Right kidney (tissue), 9 donors: Measurements from ENCODE around the gene GC.
"Not testable (repeated sequence)": the region's sequence is repeated elsewhere in the genome, so short reads cannot be mapped to it uniquely, and the experiment has no call there.

ENCODE experiments used
- DNase-seq: peaks from one replicate; pipeline ENCODE4 v3.0.0-alpha.2; 2016
- long read RNA-seq, 8 donors: transcript quantifications; one replicate each; lab custom pipeline, GENCODE V29; 2026

The GC gene
- long read RNA-seq, donor 1, result 0 reads
- long read RNA-seq, donor 2, result 0 reads
- long read RNA-seq, donor 3, result 0 reads
- long read RNA-seq, donor 4, result 0 reads
- long read RNA-seq, donor 5, result 0 reads
- long read RNA-seq, donor 6, result 0 reads
- long read RNA-seq, donor 7, result 0 reads
- long read RNA-seq, donor 8, result 0 reads

DNA sequence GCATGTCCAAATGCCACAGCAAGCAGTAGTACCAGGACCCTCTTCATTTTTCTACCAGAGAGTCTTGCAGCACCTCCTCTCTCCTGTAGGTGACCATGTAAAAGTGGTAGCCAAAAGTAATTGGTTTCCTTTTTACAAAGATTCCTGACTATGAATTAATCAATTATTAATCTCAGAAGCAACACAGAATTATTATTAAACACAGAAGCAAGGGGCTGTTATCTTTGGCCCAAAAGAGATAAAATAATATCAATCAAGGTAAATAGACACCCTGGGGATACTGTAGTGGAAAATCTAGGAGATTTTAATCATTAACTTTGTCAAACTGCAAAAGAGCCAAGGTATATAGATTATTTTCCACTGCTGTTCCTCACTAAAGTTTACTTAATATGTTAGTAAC is at the start of gene GC:
TSS of gene GC (minus strand) at position 108 of the 400 bp plus-strand sequence. CDS start at position 47, 61 bp downstream.
- no peak for DNase-seq

- peak; percentile 8 for DNase-seq
Measured at GRCh38 chr4:71833232-71833900, 49.5 kb upstream of the GC start.

DNA sequence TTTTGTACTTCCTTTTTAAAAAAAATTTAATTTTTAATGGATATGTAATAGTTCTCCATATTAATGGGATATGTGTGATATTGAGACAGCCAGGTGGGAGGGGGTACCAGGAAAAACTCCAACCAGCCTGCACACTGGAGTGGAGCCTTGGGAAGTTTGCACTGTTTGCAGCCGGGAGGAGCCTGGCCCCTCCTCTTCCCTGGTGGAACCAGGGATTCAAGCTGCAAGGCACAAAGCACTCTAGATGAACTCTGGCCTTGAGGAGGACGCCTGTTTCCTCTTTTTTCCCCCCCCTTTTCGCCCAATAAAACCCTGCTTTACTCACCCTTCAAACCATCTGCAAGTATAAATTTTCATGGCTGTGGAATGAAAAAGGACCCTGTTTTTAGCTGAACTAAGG is 48.2 kb upstream of the GC start:
- DNase-seq, result no peak

DNA sequence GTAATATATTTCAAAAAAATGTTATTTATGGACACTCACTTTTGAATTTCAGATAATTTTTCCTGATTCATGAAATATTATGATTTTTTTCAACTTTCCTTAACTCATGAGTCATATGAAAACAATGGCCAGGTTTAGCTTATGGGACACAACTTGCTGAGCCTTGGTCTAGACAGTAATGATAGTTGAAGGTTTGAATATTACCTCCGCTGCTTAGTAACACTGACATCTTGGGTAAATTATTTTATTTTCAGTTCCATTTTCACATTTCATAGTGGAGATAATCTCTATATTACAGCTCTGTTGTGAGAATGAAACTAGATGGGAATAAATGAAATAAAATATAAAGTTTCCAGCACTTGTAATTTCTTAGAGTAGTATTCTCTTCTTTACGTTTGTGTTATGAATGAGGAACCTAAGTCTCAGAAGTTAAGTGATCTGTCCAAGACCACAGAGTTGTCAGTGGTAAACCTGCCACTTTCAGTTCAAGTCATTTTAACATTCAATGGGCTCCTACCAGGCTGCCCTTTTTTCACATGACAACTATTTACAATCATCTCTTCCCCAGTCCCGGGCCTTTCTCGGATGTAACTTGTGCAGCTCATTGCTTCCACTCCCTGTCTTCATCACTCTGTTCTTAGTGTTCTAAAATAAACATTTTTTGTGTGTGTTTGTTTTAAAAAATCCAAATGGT is 46.8 kb upstream of the GC start:
- no peak for DNase-seq

DNA sequence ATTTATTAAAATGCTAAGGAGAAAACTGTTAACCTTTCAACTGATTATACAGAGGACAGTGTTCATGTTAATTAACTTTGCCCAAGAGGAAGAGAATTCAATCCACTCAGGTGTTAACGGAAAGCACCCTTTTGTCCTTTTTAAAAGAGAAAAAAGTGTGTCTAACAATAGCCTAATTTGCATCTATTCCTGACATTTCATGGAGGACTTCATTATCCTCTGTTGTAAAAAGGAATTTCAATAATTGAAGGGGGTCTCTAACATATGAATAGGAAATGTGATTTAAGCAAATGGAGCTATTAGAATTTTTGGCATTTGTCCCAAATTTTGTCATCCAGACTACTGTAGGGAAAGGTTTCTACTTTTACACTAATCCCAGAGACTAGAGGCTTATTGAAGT is 44.6 kb upstream of the GC start:
- DNase-seq, result no peak

- no peak for DNase-seq
Measured at GRCh38 chr4:71827826-71828225, 43.9 kb upstream of the GC start.

DNA sequence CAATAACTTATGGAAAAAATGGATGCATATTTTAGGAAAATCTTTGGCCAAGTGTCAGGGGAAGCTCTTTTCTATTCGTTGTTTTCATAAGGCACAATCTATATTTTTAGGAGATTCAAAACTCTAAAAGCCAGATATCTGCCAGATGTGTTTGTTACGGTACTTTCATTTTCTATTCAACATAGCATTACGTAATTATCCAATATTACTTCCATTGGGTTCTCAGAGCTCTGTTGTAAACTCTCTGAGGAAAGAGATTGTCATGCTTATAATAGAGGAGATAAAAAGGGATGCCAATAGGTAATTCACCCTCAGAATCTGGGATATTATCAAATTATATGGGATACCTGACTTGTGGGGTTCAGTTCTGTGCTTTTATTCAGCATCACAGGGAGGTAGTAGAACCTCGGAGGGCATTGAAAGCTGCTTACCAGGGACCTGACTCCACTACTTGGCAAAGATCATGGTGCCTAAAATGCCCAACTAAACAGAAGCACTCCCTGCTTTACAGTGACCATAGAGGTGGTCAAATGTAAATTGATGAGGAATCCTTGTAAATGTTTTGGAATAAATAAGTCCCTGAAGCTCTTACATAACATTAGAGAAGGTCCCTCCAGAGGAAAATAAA is 32.9 kb upstream of the GC start:
- DNase-seq, result no peak

DNA sequence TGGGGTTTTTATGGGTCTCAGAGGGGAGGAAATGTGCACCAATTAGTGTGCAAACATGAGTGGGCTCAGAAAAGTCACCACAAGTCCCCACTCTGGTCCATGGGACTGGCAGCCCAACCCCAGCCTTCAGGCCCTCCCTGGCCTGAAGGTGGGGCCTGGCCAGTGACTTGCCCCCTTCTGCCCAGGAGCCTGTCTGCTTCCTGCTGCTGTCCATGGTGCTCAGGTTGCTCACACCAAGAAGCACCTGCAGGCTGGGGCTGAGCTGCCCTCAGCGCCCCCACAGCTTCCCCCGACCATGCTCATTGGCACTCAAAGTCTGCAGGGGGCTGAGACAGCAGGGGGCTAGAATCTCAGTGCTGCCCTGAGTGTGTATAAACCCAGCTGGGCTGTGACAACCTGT is 30.6 kb upstream of the GC start:
- DNase-seq, result no peak

GRCh38 chr4:71809805-71810204 is 25.9 kb upstream of the GC start:
- not testable (repeated sequence) for DNase-seq

DNA sequence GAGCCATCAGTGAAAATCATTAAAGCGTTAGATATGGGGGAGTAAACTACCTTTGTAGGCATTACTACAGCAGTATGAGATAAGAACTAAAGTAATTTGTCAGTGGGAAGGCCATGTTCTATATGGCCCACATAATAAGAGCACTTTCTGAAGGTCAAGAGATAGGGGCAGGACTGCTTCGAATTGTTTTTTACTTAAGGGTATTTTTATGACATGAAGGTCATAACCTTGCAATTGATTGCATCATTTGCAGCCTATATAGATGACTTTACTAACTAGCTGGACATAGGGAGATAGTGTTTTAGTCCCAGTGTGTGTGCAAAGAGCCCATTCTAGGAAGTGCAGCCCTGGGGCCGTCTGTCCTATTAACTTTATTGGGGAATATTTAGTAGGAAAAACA is 23.6 kb upstream of the GC start:
- DNase-seq, result no peak

DNA sequence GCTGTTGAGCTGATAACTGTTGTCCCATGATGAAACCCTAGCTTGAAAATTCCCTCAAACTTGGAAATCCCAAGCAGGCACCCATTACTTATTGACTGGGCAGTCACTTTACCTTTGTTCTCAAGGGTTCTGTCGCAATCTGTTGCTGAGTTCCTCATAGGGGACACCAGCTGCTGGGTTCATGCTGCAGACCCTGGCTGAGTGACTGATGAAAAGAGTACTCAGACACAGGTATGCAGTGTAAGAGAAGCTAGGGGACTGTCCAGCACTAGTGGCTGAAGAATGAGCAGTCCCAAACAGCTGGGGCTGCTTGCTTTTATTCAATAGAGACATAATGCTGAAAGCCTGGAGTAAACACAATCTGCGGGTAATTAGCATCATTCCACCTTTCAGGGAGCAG is 21.4 kb upstream of the GC start:
- DNase-seq, result not testable (repeated sequence)

GRCh38 chr4:71804017-71804697 is 20.3 kb upstream of the GC start:
- DNase-seq, result not testable (repeated sequence)

DNA sequence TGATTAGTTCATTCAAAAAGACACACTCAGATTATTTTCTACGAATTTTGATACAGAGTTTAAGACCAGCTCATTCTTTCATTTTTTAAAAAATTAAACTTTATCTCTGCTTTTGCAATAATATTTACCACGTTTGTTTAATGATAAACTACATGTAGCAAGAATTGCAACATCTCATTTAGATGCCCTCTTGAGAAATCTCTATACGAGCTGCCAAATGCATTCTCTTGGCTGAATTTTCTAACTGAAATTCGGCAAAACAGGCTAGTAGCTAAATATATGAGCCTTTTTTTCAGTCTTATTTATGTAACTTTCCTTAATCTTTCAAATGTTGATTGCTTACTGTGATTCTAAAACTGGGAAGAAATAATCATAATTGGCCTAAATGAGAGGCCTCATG is 2.1 kb upstream of the GC start:
- DNase-seq, result no peak

DNA sequence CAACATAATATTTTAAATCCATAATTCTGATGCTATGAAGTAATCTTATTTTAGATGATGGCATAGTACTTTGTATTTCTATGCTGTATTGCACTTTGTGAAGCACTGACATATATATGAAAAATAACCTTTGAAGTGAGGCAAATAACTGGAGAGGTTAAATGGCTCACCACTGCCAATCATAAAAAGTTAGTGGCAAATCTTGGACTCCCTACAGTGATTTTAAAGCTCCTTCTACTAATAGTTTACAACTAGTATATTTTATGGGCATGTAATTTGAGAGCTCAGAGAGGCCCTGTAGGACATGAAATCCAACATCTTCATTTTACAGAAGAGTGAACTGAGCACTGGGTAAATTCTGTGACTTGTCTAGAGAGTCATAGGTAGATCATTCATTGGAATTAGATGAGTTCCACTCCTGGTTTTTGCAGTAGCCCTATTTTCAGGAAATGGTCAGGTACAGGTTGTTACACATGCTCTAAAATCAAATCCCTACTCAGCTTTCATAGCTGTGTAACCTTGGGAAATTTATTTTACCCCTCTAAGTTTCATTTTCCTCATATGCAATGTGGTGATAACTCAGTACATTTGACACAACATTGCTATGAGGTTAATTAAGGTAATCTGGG is 804 bp upstream of the GC start:
- no peak for DNase-seq

DNA sequence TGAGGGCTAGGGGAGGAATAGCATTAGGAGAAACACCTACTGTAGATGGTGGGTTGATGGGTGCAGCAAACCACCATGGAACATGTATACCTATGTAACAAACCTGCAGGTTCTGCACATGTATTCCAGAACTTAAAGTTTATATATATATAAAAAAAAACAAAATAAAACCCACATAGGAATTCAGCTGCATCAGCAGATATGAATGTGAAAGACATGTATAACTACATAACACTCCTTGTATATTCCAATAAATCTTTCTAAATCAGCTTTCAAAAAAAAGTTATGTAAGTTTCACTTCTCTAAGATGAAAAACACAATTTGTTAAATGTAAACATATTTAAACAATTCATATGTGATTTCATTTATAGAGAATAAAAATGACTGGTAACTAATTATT is 6.0 kb downstream of the GC start:
- DNase-seq, result no peak

DNA sequence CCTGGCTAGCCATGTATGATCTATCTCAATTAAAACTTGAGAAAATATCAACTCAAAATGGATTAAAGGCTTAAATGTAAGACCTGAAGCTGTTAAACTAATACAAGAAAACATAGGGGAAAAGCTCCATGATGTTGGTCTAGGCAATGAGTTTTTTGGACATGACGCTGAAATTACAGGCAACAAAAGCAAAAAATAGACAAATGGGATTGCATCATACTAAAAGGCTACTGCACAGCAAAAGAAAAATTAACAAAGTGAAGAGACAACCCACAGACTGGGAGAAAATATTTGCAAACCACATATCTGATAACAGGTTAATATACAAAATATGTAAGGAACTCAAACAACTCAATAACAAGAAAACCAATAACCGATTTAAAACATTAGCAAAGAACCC is 8.4 kb downstream of the GC start:
- no peak for DNase-seq

DNA sequence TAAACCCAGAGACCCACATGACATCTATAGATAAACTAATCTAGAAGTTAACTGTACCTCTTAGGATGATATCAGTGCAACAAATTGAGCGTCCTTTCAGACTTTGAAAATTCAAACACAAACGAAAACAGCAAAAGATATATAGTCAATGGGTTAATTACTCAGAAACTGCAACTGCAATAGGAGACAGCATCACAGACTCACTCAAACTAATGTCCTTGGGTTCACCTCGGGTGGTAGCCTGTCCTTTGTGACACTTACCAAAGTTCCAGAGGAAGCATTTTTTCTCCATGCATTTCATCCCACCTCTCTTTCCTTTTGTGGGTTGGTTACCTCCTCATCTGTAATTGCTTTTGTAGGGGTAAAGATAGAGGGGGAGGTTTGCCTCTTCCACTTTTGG is 9.7 kb downstream of the GC start:
- DNase-seq, result no peak

DNA sequence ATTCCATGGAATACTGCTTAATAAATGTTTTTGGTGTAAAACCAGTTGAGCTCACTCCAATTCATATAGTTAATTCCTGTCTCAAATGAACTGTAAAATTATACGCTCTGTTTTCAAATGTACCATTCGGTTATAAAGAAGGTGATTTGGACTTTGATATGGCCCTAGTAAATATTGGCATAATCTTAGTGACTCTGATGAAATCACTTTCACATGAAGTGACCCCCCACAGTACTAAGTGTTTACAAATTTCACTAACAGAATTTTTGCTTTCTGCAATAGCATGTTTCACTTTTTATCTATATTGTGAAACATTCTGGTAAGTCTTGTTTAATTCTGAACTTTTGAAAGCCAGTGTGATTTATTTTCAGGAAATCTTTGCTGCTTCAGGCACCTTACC is 10.9 kb downstream of the GC start:
- DNase-seq, result no peak

- DNase-seq, result no peak
Measured at GRCh38 chr4:71772592-71772991, 11.3 kb downstream of the GC start.

DNA sequence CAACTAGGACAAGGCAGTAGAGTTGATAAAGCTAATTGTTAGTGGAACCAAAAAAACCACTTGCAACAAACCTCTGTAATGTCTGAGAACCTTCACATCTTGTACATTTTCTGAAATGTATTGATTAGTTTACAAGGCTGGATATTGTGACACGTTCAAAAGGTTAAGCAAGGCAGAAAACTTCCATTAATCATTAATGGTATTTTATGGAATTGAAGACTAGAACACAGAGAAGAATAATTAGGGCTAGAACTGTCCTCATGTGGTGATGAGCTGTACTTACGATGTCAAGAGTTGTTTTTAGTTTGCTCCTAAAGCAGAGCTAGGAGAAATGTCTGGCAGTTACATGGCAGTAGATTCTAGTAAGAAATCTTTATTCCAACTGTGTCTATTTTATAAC is 12.3 kb downstream of the GC start:
- no peak for DNase-seq

DNA sequence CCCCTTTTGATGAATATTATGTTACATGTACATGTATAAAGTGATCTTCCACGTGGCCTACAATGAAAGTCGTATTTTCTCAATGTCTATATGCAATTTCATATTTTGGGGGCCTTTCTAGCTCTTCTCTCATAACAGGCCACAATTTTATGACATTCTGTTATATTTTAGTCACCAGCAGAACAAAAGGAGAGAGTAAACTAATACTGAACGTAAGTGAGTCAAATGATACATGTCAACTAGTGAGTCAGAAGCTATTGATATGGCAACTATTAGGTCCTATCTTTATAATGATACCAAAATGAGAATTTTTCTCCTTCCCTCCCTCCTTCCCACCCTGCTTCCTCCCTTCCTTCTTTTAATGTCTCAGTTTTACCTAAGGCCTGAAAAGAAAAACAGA is 14.4 kb downstream of the GC start:
- DNase-seq, result no peak

DNA sequence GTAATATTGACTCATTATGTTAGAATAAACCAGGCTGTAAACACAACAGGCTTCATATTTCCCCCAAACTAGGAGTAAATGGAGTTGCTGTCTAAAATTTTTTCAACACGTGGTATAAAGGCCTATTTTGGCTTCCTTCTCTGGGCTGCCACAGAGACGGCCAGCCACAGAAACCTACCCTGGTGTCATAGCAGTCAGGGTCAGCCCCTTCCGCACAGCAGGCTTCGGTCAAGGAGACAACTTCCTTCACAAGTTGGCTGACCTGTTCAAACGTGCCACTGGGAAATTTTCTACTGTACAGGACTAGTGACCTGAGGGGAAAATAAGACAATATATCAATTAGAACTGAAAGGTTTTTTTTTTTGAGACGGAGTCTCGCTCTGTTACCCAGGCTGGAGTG is 15.8 kb downstream of the GC start:
- no peak for DNase-seq
